DND-41 (cell line): Measurements from ENCODE around the gene CACNB4.

Experiments
- ATAC-seq: fragments of 200-7000 bp; cut with Tn5 transposase; 3 replicates; pipeline ENCODE4 v1.9.1; 2021; ENCODE audit warnings: low read depth; ENCODE audit not compliant: insufficient read depth
- DNase-seq: peaks from one replicate; pipeline ENCODE4 v3.0.0-alpha.2; 2020
- H2AFZ ChIP-seq: 2 replicates; pipeline ENCODE4 v1.6.0; 2012; ENCODE audit warnings: low read depth, low read length
- H3K27ac ChIP-seq: 2 replicates; pipeline ENCODE4 v1.5.1; 2012; ENCODE audit warnings: low read length, inconsistent platforms
- H3K27me3 ChIP-seq: fragments of 200-600 bp; sonication (generic); 2 replicates; pipeline ENCODE4 v1.6.0; 2012; ENCODE audit warnings: low read length, mild to moderate bottlenecking, inconsistent platforms; ENCODE audit not compliant: insufficient read depth, poor library complexity
- H3K36me3 ChIP-seq: 2 replicates; pipeline ENCODE4 v1.5.1; 2012; ENCODE audit warnings: low read length, inconsistent platforms; ENCODE audit not compliant: insufficient read depth
- H3K4me1 ChIP-seq: 2 replicates; pipeline ENCODE4 v1.5.1; 2012; ENCODE audit warnings: mild to moderate bottlenecking, low read length; ENCODE audit not compliant: insufficient read depth
- H3K4me2 ChIP-seq: 2 replicates; pipeline ENCODE4 v1.6.0; 2012; ENCODE audit warnings: mild to moderate bottlenecking, moderate library complexity, low read length, inconsistent platforms; ENCODE audit not compliant: insufficient read depth
- H3K4me3 ChIP-seq, 2 experiments: fragments of 200-600 bp in 1 of 2; shearing (Covaris generic) in 1 of 2; 2 replicates each; pipeline ENCODE4 v1.5.1; 2012 to 2016; ENCODE audit warnings: inconsistent platforms in 2 of 2, low read length in 2 of 2, mild to moderate bottlenecking in 2 of 2, low read depth in 1 of 2, moderate library complexity in 1 of 2
- H3K79me2 ChIP-seq: 2 replicates; pipeline ENCODE4 v1.6.0; 2012; ENCODE audit warnings: low read length, inconsistent platforms; ENCODE audit not compliant: insufficient read depth
- H3K9ac ChIP-seq: 2 replicates; pipeline ENCODE4 v1.6.0; 2012; ENCODE audit warnings: low read depth, mild to moderate bottlenecking, inconsistent platforms, low read length, moderate library complexity
- H3K9me3 ChIP-seq: 2 replicates; pipeline ENCODE4 v1.5.1; 2012; ENCODE audit warnings: low read length, moderate library complexity, mild to moderate bottlenecking, inconsistent platforms; ENCODE audit not compliant: insufficient read depth, severe bottlenecking
- H4K20me1 ChIP-seq: 2 replicates; pipeline ENCODE4 v1.6.0; 2012; ENCODE audit warnings: low read length; ENCODE audit not compliant: insufficient read depth
- CTCF ChIP-seq: IDR thresholded peaks from 2 replicates; pipeline ENCODE4 v1.5.1; 2012; ENCODE audit warnings: borderline replicate concordance, low read length, moderate library complexity, mild to moderate bottlenecking; ENCODE audit not compliant: poor library complexity, severe bottlenecking; ENCODE audit errors: extremely low read depth
- EZH2 ChIP-seq: IDR thresholded peaks from 3 replicates; pipeline ENCODE4 v1.6.1; 2012; ENCODE audit warnings: borderline replicate concordance, low read depth, mild to moderate bottlenecking, moderate library complexity, low read length, inconsistent platforms; ENCODE audit not compliant: severe bottlenecking

Gene CACNB4

GRCh38 chr2:151952691-151953456, 146.0 kb downstream of the CACNB4 start:
- no peaks in the 10 kb centered on the region for H3K27me3 ChIP-seq
- no peak for DNase-seq

GRCh38 chr2:151947813-151948165, 151.1 kb downstream of the CACNB4 start:
- H3K4me1 ChIP-seq: no peaks in the 10 kb centered on the region
- H3K4me3 ChIP-seq: no peak overlapping the region
- no peak overlapping the region for H2AFZ ChIP-seq
- no peak overlapping the region for H3K27ac ChIP-seq
- ATAC-seq (no peak), DNase-seq (no peak)
- H3K27me3 ChIP-seq: no peaks in the 10 kb centered on the region
- H3K9me3 ChIP-seq: no peaks in the 10 kb centered on the region
- no peak overlapping the region for H3K4me2 ChIP-seq
- no peaks in the 10 kb centered on the region for H4K20me1 ChIP-seq
- no peak overlapping the region for H3K9ac ChIP-seq
- H3K79me2 ChIP-seq: no peaks in the 10 kb centered on the region
- H3K36me3 ChIP-seq: no peaks in the 10 kb centered on the region
- no peak for TF ChIP-seq CTCF
- TF ChIP-seq EZH2: no peak

More at GRCh38 chr2:151952691-151953456, 146.0 kb downstream of the CACNB4 start:
- no peak for ATAC-seq
- H4K20me1 ChIP-seq: no peaks in the 10 kb centered on the region
- H3K4me2 ChIP-seq: no peak overlapping the region
- H3K36me3 ChIP-seq: no peaks in the 10 kb centered on the region
- H3K27ac ChIP-seq: no peak overlapping the region
- no peak overlapping the region for H2AFZ ChIP-seq
- TF ChIP-seq EZH2 (no peak), CTCF (no peak)
- no peaks in the 10 kb centered on the region for H3K4me1 ChIP-seq
- no peaks in the 10 kb centered on the region for H3K79me2 ChIP-seq
- no peaks in the 10 kb centered on the region for H3K9me3 ChIP-seq
- H3K9ac ChIP-seq: no peak overlapping the region
- H3K4me3 ChIP-seq: no peak overlapping the region

GRCh38 chr2:151946899-151947812, 151.7 kb downstream of the CACNB4 start:
- H3K9ac ChIP-seq: no peak overlapping the region
- ATAC-seq (peak; percentile 42; the same call in 1 of the 3 replicates), DNase-seq (no peak)
- no peaks in the 10 kb centered on the region for H4K20me1 ChIP-seq
- no peaks in the 10 kb centered on the region for H3K4me1 ChIP-seq
- no peak overlapping the region for H3K4me3 ChIP-seq
- no peak overlapping the region for H2AFZ ChIP-seq
- no peaks in the 10 kb centered on the region for H3K36me3 ChIP-seq
- no peaks in the 10 kb centered on the region for H3K79me2 ChIP-seq
- no peak overlapping the region for H3K27ac ChIP-seq
- H3K9me3 ChIP-seq: no peaks in the 10 kb centered on the region
- no peak overlapping the region for H3K4me2 ChIP-seq
- no peaks in the 10 kb centered on the region for H3K27me3 ChIP-seq
- TF ChIP-seq EZH2: no peak
- TF ChIP-seq CTCF: peak; percentile 29
